LoVo (cell line): ENCODE measurements around the gene MTFR1L.
"Not testable (repeated sequence)": the region's sequence is repeated elsewhere in the genome, so short reads cannot be mapped to it uniquely, and the experiment has no call there.

Experiments
- DNase-seq: peaks from one replicate; pipeline ENCODE4 v3.0.0-alpha.2; 2016; ENCODE audit warnings: low spot score

The MTFR1L gene

DNA sequence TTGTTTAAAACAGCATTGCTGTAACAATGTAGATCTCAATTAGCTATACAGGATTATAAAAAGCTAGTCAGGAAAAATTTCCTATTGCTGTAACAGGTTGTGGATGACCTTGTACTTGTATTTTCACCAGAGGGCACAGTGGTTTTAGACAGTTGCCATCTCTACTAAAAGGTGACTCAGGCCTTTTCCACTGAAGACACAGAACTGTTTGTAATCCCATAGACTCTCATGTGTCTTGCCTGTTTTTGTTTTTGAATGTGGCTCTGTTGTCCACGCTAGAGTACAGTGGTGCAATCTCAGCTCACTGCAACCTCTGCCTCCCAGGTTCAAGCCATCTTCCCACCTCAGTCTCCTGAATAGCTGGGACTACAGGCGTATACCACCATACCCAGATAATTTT lies 5.9 kb downstream of the MTFR1L start:
- no peak for DNase-seq

GRCh38 chr1:25826571-25826970 lies 6.8 kb downstream of the MTFR1L start:
- no peak for DNase-seq

- no peak for DNase-seq
Measured at GRCh38 chr1:25828491-25828890, 8.7 kb downstream of the MTFR1L start.

GRCh38 chr1:25829046-25829445 lies 9.3 kb downstream of the MTFR1L start:
- DNase-seq: no peak

- no peak for DNase-seq
Measured at GRCh38 chr1:25831569-25832196, 11.9 kb downstream of the MTFR1L start.

GRCh38 chr1:25832336-25833037 lies 12.7 kb downstream of the MTFR1L start:
- no peak for DNase-seq

DNA sequence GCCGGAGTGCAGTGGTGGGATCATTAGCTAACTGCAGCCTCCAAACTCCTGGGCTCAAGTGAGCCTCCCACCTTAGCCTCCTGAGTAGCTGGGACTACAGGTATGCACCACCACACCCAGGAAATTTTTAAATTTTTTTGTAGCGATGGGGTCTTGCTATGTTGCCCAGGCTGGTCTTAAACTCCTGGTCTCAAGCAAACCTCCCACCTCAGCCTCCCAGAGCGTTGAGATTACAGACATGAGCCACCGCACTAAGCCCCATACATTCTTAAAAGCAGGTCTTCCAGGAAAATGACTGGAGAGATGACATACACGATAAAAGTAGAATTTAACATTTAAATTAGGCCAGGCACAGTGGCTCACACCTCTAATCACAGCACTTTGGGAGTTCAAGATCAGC lies 13.4 kb downstream of the MTFR1L start:
- no peak for DNase-seq

GRCh38 chr1:25834894-25835293 lies 15.1 kb downstream of the MTFR1L start:
- DNase-seq: no peak

DNA sequence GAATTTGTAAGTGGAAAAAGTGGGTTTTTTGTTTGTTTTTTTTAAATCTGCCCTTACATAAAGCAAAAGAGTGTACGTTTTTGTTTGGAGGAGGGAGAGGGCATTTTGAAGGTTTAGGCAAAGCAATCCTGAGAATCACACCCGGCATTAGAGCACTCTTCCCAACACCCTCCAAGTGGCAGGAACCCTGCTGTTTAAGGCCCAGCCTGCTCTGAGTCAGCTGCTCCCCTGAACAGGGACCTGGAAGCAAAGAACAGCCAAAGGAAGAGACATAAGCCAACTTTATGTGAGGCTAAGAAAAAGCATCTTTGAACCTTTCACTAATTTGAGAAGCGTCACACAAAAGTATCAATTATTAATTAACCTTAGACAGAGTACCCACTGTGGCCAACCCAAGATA lies 16.9 kb downstream of the MTFR1L start:
- DNase-seq: no peak

DNA sequence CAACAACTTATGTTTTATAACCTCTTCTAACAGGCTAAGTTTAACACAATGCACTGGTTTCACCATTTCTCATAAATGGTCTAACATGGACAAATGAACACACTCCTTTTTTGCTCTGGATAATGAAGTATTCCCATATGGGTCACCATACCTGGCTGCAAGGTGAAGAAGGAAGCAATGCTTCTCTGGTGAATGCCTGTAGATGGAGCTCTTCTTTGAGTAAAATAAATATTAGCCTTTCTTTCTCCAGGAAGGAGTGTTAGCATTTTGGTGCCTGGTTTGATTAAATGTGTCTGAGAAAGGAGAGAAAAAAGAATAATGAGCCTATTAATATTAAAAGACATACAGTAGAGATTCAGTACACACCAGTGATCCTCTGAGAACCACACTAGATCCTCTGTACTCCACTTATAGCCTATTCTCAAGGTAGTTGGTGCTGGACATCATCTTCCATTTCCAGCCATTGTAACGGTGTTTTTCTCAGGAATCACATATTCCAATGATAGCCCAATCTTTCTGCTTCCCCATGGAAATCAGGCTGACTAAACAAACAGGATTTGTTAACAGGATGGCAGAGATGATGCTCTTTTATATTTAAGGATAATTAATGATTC lies 17.6 kb downstream of the MTFR1L start:
- peak; percentile 30 for DNase-seq

DNA sequence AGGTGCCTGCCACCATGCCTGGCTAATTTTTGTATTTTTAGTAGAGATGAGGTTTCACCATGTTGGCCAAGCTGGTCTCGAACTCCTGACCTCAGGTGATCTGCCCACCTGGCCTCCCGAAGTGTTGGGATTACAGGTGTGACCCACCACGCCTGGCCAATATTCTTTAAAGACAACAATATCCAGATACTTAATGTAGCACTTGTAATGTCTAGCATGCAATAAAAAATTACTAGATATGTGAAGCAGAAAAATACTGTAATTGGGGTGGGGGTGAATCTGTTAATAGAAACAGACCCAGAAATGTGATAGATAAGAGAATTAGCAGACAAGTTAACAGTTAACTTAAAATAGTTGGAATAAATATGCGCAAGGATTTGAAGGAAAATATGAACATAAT lies 20.1 kb downstream of the MTFR1L start:
- DNase-seq: not testable (repeated sequence)

DNA sequence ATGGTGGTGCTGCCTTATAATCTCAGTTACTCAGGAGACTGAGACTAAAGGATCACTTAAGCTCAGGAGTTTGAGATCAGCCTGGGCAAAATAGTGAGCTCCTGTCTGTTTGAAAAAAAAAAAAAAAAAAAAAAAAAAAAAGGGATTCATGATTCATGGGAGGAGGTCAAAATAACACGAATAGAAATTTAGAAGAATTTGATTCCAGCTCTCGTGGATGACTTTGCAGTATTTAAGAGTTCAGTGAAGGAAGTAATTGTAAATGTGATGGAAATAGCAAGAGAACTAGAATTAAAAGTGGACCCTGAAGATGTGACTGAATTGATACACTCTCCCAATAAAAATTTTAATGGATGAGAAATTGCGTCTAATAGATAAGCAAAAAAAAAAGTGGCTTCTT lies 23.7 kb downstream of the MTFR1L start:
- no peak for DNase-seq

DNA sequence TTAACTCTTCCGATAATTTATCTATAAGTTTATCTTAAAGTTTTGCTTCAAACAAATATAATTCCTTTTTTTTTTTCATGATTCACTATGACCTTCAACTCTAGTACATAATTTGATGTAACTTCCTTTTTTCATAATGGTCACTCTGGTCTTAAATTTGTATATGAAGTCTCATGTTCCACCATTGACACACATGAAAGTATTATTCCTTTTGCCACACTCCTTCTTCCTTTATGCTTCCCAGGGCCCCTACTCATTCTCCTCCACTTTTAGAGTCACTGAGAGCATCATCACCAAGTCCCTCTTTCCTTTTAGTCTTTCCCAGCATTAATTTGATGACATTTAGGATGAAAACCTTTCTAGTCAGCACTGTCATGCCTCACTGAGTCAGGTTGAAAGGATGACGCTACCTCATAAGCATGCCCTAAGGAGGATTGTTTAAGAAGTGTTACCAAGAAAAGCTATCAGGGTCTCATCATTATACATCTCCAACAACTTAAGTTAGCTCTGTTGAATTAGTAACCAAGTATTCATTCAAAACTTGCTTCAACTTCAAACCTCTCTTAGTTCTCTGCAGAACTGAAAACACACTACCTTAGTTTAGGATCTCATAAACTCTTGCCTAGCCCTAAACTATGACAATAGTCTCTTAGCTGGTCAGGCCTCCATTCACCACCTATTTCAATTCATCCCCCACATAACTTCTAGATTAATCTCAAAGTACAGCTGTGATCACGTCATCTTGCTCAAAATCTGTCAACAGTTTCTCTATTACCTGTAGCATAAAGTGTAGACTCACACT lies 25.0 kb downstream of the MTFR1L start:
- no peak for DNase-seq

GRCh38 chr1:25845664-25846063 lies 25.9 kb downstream of the MTFR1L start:
- no peak for DNase-seq

DNA sequence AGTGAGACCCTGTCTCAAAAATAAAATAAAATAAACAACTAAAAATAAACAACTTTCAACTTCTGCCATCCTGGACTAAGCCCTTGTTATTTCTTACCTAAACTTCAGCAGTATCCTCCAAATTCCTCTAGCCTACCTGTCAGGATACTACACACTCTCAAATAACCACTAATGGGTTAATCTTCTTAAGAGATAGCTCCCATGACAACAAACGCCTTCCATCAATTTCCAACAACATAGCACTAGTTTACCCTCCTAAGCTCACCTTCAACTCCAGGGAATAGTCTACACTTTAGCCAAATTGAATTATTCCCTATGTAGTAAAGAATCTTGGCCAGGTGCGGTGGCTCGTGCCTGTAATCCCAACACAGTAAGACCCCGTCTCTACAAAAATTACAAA lies 28.2 kb downstream of the MTFR1L start:
- no peak for DNase-seq

GRCh38 chr1:25848531-25848930 lies 28.8 kb downstream of the MTFR1L start:
- no peak for DNase-seq

- DNase-seq: no peak
Measured at GRCh38 chr1:25854554-25854953, 34.8 kb downstream of the MTFR1L start.

GRCh38 chr1:25856856-25857255 lies 37.1 kb downstream of the MTFR1L start:
- no peak for DNase-seq

GRCh38 chr1:25858494-25858893 lies 38.7 kb downstream of the MTFR1L start:
- peak; percentile 28 for DNase-seq

GRCh38 chr1:25858906-25859789 lies 39.4 kb downstream of the MTFR1L start, which contains the start of gene AUNIP:
AUNIP (minus strand) TSS chr1:25859457; CDS start chr1:25859357, 100 bp downstream.
- peak; percentile 93 for DNase-seq
